ENCODE results near the gene PCBP3.

The PCBP3 gene

GRCh38 chr21:45902292-45902995 is 258.9 kb downstream of the PCBP3 start:
- no peak overlapping the region for H3K4me3 ChIP-seq (replicated peaks; ENCODE audit: insufficient read depth, low read length)
- TF ChIP-seq POLR2AphosphoS5 (IDR thresholded peaks at IDR 0.05; ENCODE audit: low read depth) (no peak), CTCF (IDR thresholded peaks at IDR 0.05; ENCODE audit: insufficient read depth, low read length) (no peak), SPI1 (IDR thresholded peaks at IDR 0.05; ENCODE audit: borderline replicate concordance, low read depth) (no peak), GABPA (IDR thresholded peaks at IDR 0.05; ENCODE audit: low read depth) (no peak), REST (IDR thresholded peaks at IDR 0.05; ENCODE audit: insufficient replicate concordance, low read depth) (no peak)
- H3K27me3 ChIP-seq (ENCODE audit: insufficient read depth, poor library complexity, severe bottlenecking) = no peaks in the 10 kb centered on the region
- no peak for DNase-seq (ENCODE audit: low read depth in 1 of 2, low spot score in 1 of 2)
- H3K27ac ChIP-seq (replicated peaks) = no peak overlapping the region

GRCh38 chr21:45905196-45905595 is 261.7 kb downstream of the PCBP3 start:
- no peak for TF ChIP-seq POLR2AphosphoS5 (IDR thresholded peaks at IDR 0.05; ENCODE audit: low read depth)
- no peak for TF ChIP-seq REST (IDR thresholded peaks at IDR 0.05; ENCODE audit: insufficient replicate concordance, low read depth)
- TF ChIP-seq CTCF (IDR thresholded peaks at IDR 0.05; ENCODE audit: insufficient read depth, low read length) = no peak
- no peak for TF ChIP-seq SPI1 (IDR thresholded peaks at IDR 0.05; ENCODE audit: borderline replicate concordance, low read depth)
- no peak for TF ChIP-seq GABPA (IDR thresholded peaks at IDR 0.05; ENCODE audit: low read depth)
- no peaks in the 10 kb centered on the region for H3K27me3 ChIP-seq (ENCODE audit: insufficient read depth, poor library complexity, severe bottlenecking)
- H3K27ac ChIP-seq (replicated peaks) = no peak overlapping the region
- H3K4me3 ChIP-seq (replicated peaks; ENCODE audit: insufficient read depth, low read length) = no peak overlapping the region
- DNase-seq (ENCODE audit: low read depth in 1 of 2, low spot score in 1 of 2) = no peak

- H3K27me3 ChIP-seq (ENCODE audit: insufficient read depth, poor library complexity, severe bottlenecking) = no peaks in the 10 kb centered on the region
- TF ChIP-seq CTCF (IDR thresholded peaks at IDR 0.05; ENCODE audit: insufficient read depth, low read length) (no peak), POLR2AphosphoS5 (IDR thresholded peaks at IDR 0.05; ENCODE audit: low read depth) (no peak), REST (IDR thresholded peaks at IDR 0.05; ENCODE audit: insufficient replicate concordance, low read depth) (no peak), GABPA (IDR thresholded peaks at IDR 0.05; ENCODE audit: low read depth) (no peak), SPI1 (IDR thresholded peaks at IDR 0.05; ENCODE audit: borderline replicate concordance, low read depth) (no peak)
- DNase-seq (ENCODE audit: low read depth in 1 of 2, low spot score in 1 of 2) = no peak
- H3K4me3 ChIP-seq (replicated peaks; ENCODE audit: insufficient read depth, low read length) = no peak overlapping the region
- no peak overlapping the region for H3K27ac ChIP-seq (replicated peaks)
Measured at GRCh38 chr21:45906196-45906805, 262.8 kb downstream of the PCBP3 start.
